Epithelial cell of proximal tubule (primary cell): ENCODE measurements around the gene MITF. TPM values are rescaled to one million over a fixed set of nuclear protein-coding genes. Genes with fewer than 3 reads are reported as not detected.
"Not testable (repeated sequence)": the region's sequence is repeated elsewhere in the genome, so short reads cannot be mapped to it uniquely, and the experiment has no call there.

Source experiments
- DNase-seq: peaks from one replicate; pipeline ENCODE4 v3.0.0-alpha.2; 2011; ENCODE audit warnings: low read depth
- H3K4me3 ChIP-seq: 2 replicates; pipeline ENCODE4 v1.5.1; 2011; ENCODE audit warnings: low read depth, mild to moderate bottlenecking, low read length
- CTCF ChIP-seq: conservative IDR thresholded peaks from 2 replicates; pipeline ENCODE4 v1.5.1; 2012; ENCODE audit warnings: low read depth, mild to moderate bottlenecking, low read length
- total RNA-seq: library from RNA; depleted of rRNA; stranded (reverse); fragments of >200 nt; gene quantifications from 2 replicates; pipeline ENCODE4 v1.2.3, GENCODE V29; 2015

MITF gene
- total RNA-seq, 1 donor from 2014 or later: 59.7 TPM

- DNase-seq: peak; percentile 41
- TF ChIP-seq CTCF: no peak
- H3K4me3 ChIP-seq: no peak overlapping the region
Observed at GRCh38 chr3:69914395-69914794, 175.1 kb downstream of the MITF start.

GRCh38 chr3:69915726-69916125 is 176.5 kb downstream of the MITF start:
- no peak overlapping the region for H3K4me3 ChIP-seq
- DNase-seq: no peak
- TF ChIP-seq CTCF: no peak

GRCh38 chr3:69920009-69920408 is 180.7 kb downstream of the MITF start:
- peak; percentile 54 for TF ChIP-seq CTCF
- not testable (repeated sequence) for DNase-seq, H3K4me3 ChIP-seq

GRCh38 chr3:69921651-69922050 is 182.4 kb downstream of the MITF start:
- TF ChIP-seq CTCF: no peak

GRCh38 chr3:69922521-69923000 is 183.3 kb downstream of the MITF start:
- TF ChIP-seq CTCF: no peak
- no peak overlapping the region for H3K4me3 ChIP-seq
- DNase-seq: no peak

More at GRCh38 chr3:69921651-69922050, 182.4 kb downstream of the MITF start:
- DNase-seq: no peak
- no peak overlapping the region for H3K4me3 ChIP-seq

- no peak overlapping the region for H3K4me3 ChIP-seq
- TF ChIP-seq CTCF: no peak
- DNase-seq: no peak
Observed at GRCh38 chr3:69925506-69925905, 186.2 kb downstream of the MITF start.

- TF ChIP-seq CTCF: no peak
- DNase-seq: no peak
- no peak overlapping the region for H3K4me3 ChIP-seq
Observed at GRCh38 chr3:69926385-69926784, 187.1 kb downstream of the MITF start.
